ENCODE data around the gene EXOC4. TPM values are rescaled to one million over a fixed set of nuclear protein-coding genes. Genes with fewer than 3 reads are reported as not detected.

The EXOC4 gene
- total and polyA plus RNA-seq, 2 of the 8 experiments (the other 6 are each of a cell fraction or from before 2014, with no cell fraction given): 27.0 to 67.3 TPM

GRCh38 chr7:133822868-133823552 is 570.1 kb downstream of the EXOC4 start:
- no peaks in the 10 kb centered on the region for H3K4me1 ChIP-seq (replicated peaks in 1 of 4; ENCODE audit: control insufficient read depth in 3 of 4, insufficient read depth in 4 of 4, low read length in 3 of 4)
- TF ChIP-seq TAF1 (IDR thresholded peaks at IDR 0.05; ENCODE audit: low read depth, low read length) (no peak), MAX (IDR thresholded peaks at IDR 0.05) (no peak)
- no peak overlapping the region for H2AK5ac ChIP-seq (ENCODE audit: low read depth, low read length)
- H4K8ac ChIP-seq (ENCODE audit: extremely low read depth, insufficient read depth, low read length): no peak overlapping the region; the same call in 1 of the 2 replicates
- H3K23ac ChIP-seq (ENCODE audit: insufficient read length): no peak overlapping the region
- H2BK120ac ChIP-seq (replicated peaks; ENCODE audit: low read depth, low read length): no peak overlapping the region
- no peaks in the 10 kb centered on the region for H4K20me1 ChIP-seq (replicated peaks in 1 of 2; ENCODE audit: control insufficient read depth in 1 of 2, insufficient read depth in 2 of 2, low read length in 2 of 2)
- no peak overlapping the region for H2BK20ac ChIP-seq (ENCODE audit: low read length)
- H3K14ac ChIP-seq (ENCODE audit: insufficient read length): no peak overlapping the region
- no peaks in the 10 kb centered on the region for H3K23me2 ChIP-seq (ENCODE audit: low read depth, low read length)
- no peak overlapping the region for H3K4me3 ChIP-seq (ENCODE audit: extremely low read depth in 1 of 4, insufficient read depth in 2 of 4, low read depth in 3 of 4, low read length in 4 of 4)
- H3K27ac ChIP-seq (ENCODE audit: low read depth, low read length): no peak overlapping the region
- no peaks in the 10 kb centered on the region for H3K9me3 ChIP-seq (ENCODE audit: insufficient read depth in 2 of 2, low read depth in 1 of 2, low read length in 1 of 2)
- no peak overlapping the region for H2BK15ac ChIP-seq (ENCODE audit: low read length)
- H2BK12ac ChIP-seq (ENCODE audit: low read depth, low read length): no peak overlapping the region
- no peaks in the 10 kb centered on the region for H3K27me3 ChIP-seq (replicated peaks in 1 of 4; ENCODE audit: control insufficient read depth in 3 of 4, extremely low read depth in 1 of 4, insufficient read depth in 3 of 4, low read length in 3 of 4)
- FAIRE-seq: no peak
- H4K91ac ChIP-seq (replicated peaks; ENCODE audit: insufficient read length, low read length): no peak overlapping the region
- no peak for DNase-seq (ENCODE audit: low read depth in 1 of 2, low spot score in 2 of 2)
- no peak overlapping the region for H2AFZ ChIP-seq (ENCODE audit: low read length)
- H3K36me3 ChIP-seq (ENCODE audit: control insufficient read depth in 2 of 4, insufficient read depth in 4 of 4, low read length in 3 of 4): peaks cover 0 to 3% (median 0%) of the 10 kb centered on the region in 4 experiments; a peak in 2 of 8 replicates
- H3K4ac ChIP-seq (replicated peaks; ENCODE audit: insufficient read length, low read depth, low read length): no peak overlapping the region
- H3K79me2 ChIP-seq (ENCODE audit: control insufficient read depth in 1 of 2, insufficient read depth in 2 of 2, low read length in 2 of 2): no peaks in the 10 kb centered on the region
- no peak overlapping the region for H3K18ac ChIP-seq (ENCODE audit: extremely low read depth, low read length)
- H3K79me1 ChIP-seq (ENCODE audit: low read depth, low read length): no peaks in the 10 kb centered on the region
- H3K9ac ChIP-seq (replicated peaks in 1 of 4; ENCODE audit: extremely low read depth in 1 of 4, low read depth in 3 of 4, low read length in 3 of 4): no peak overlapping the region
- H3K56ac ChIP-seq (replicated peaks; ENCODE audit: insufficient read length, low read depth, low read length): no peak overlapping the region
- H2BK5ac ChIP-seq (ENCODE audit: low read depth, low read length): no peak overlapping the region
- H3K4me2 ChIP-seq (ENCODE audit: insufficient read depth in 1 of 2, low read depth in 2 of 2, low read length in 2 of 2): no peak overlapping the region
- ChIA-PET CTCF (ENCODE audit: partially characterized antibody) (interaction anchor here (0.8 to 1.8 kb wide), 3 partner anchors 9 to 172 kb away, joined by 3 to 10 read pairs (median 4); no protein-coding TSS in a partner anchor), POLR2A (ENCODE audit: partially characterized antibody) (no interaction called here)
- no peak overlapping the region for H4K5ac ChIP-seq (ENCODE audit: insufficient read length, low read depth, low read length)
- WGBS, 2 experiments (ENCODE audit: extremely low coverage in 1 of 2, insufficient coverage in 1 of 2, insufficient read length in 1 of 2, insufficient replicate concordance in 2 of 2, low coverage in 1 of 2, low lambda C conversion rate in 2 of 2, missing lambda C conversion rate in 1 of 2): 90% methylated on average over 4 of the region's 4 CpGs; no CpG with 5 or more reads in 1 of the 2 experiments
